Neural crest cell (in vitro differentiated cells): Measurements from ENCODE around the gene RELN. TPM values are rescaled to one million over a fixed set of nuclear protein-coding genes. Genes with fewer than 3 reads are reported as not detected.

Experiments used
- DNase-seq: peaks from one replicate; pipeline ENCODE4 v3.0.0; 2021; ENCODE audit warnings: low read depth, mixed read lengths, low spot score
- H3K27ac Mint-ChIP-seq: one replicate; pipeline ENCODE4 v1.8.0; 2021; ENCODE audit warnings: mild to moderate bottlenecking, mixed read lengths; ENCODE audit not compliant: unreplicated experiment
- H3K27me3 Mint-ChIP-seq: 2 replicates; pipeline ENCODE4 v1.8.0; 2021; ENCODE audit warnings: low read depth, mild to moderate bottlenecking, mixed read lengths
- H3K36me3 Mint-ChIP-seq: 2 replicates; pipeline ENCODE4 v1.8.0; 2021; ENCODE audit warnings: low read depth, mild to moderate bottlenecking, mixed read lengths
- H3K4me1 Mint-ChIP-seq: 2 replicates; pipeline ENCODE4 v1.8.0; 2021; ENCODE audit warnings: mixed read lengths
- H3K4me3 Mint-ChIP-seq: one replicate; pipeline ENCODE4 v1.8.0; 2021; ENCODE audit warnings: mild to moderate bottlenecking, mixed read lengths
- H3K9me3 Mint-ChIP-seq: 2 replicates; pipeline ENCODE4 v1.8.0; 2021; ENCODE audit warnings: mixed read lengths
- CTCF ChIP-seq: fragments of 200-600 bp; sonication (generic); conservative IDR thresholded peaks from 2 replicates; pipeline ENCODE4 v1.5.0; 2021; ENCODE audit warnings: antibody characterized with exemption, mild to moderate bottlenecking
- total RNA-seq: library from RNA; stranded (reverse); gene quantifications from 2 replicates; pipeline ENCODE4 v1.2.1, GENCODE V29; 2021

The RELN gene
- total RNA-seq, 1 donor from 2014 or later: 0.02 TPM

DNA sequence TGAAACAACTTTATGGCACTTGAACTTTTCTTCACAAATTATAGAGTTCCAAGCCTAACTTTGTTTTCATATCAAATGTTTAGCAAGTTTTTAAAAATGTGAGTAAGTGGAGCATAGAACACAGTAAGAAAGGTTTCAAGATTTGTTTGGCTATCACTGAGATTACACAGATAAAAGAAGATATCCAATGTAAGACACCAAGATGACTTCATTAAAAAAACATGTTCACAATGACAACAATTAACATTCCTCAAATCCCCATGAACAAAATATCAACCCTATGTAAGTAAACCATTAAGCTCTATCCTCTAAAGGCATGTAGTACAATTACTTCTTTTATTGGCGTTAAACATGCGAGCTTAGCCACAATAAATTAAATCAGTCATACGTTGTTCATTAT is 129.7 kb downstream of the RELN start:
- Mint-ChIP-seq H3K36me3 (no peaks in the 10 kb centered on the region), H3K27me3 (peaks cover 64% of the 10 kb centered on the region), H3K27ac (no peak overlapping the region), H3K4me1 (no peaks in the 10 kb centered on the region), H3K4me3 (no peak overlapping the region), H3K9me3 (no peaks in the 10 kb centered on the region)
- TF ChIP-seq CTCF: no peak
- no peak for DNase-seq

DNA sequence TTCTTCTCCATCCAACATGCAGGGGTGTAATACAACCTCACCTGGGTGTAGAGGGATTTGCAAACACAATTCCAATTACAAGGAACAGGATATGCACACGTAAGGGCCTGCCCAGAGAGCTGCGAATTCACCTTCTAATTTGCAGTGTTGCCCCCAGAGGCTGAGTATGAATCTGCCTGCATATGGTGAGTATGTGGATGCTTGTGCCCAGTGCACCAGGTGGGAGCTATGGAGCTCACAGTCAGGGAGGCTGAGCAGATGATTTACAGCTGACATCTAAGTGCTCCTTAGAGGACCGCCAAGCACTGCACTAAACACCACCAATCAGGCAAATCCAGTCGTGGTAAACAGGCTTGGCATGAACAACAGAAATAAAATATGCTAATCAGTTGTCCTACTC is 132.0 kb downstream of the RELN start:
- Mint-ChIP-seq H3K27me3 (peaks cover 49% of the 10 kb centered on the region), H3K9me3 (no peaks in the 10 kb centered on the region), H3K36me3 (no peaks in the 10 kb centered on the region), H3K4me3 (no peak overlapping the region), H3K4me1 (no peaks in the 10 kb centered on the region), H3K27ac (no peak overlapping the region)
- no peak for DNase-seq
- TF ChIP-seq CTCF: no peak

- no peaks in the 10 kb centered on the region for H3K4me1 Mint-ChIP-seq
- no peaks in the 10 kb centered on the region for H3K36me3 Mint-ChIP-seq
- H3K4me3 Mint-ChIP-seq: no peak overlapping the region
- no peak for DNase-seq
- H3K27me3 Mint-ChIP-seq: peaks cover 45% of the 10 kb centered on the region
- H3K27ac Mint-ChIP-seq: no peak overlapping the region
- no peaks in the 10 kb centered on the region for H3K9me3 Mint-ChIP-seq
- TF ChIP-seq CTCF: no peak
These were observed 132.5 kb downstream of the RELN start for GRCh38 chr7:103856929-103857328.

- Mint-ChIP-seq H3K27ac (no peak overlapping the region), H3K9me3 (no peaks in the 10 kb centered on the region), H3K36me3 (no peaks in the 10 kb centered on the region), H3K27me3 (peaks cover 49% of the 10 kb centered on the region), H3K4me1 (no peaks in the 10 kb centered on the region), H3K4me3 (no peak overlapping the region)
- no peak for TF ChIP-seq CTCF
- DNase-seq: no peak
These were observed 133.8 kb downstream of the RELN start for GRCh38 chr7:103855671-103856070.

DNA sequence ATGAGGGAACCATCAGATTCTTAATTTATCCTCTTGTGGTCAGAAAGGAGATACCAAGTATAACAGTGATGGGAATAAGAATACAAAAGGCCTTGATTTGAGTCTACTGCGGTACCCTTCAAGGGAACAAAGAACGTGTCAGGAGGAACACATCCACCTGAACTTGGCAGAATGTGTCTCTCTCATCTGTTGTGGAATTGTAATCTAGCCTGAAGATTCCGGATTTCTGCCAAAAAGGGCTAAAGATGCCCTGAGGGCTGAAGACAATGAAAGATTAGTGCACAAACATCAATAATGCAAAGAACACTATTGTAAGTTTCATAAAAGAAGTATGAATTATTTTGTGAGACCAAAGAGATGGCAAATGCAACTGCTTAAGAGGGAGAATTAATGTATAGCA is 134.8 kb downstream of the RELN start:
- no peak for TF ChIP-seq CTCF
- no peak for DNase-seq
- H3K9me3 Mint-ChIP-seq: no peaks in the 10 kb centered on the region
- H3K27me3 Mint-ChIP-seq: peaks cover 51% of the 10 kb centered on the region
- no peak overlapping the region for H3K4me3 Mint-ChIP-seq
- no peak overlapping the region for H3K27ac Mint-ChIP-seq
- H3K4me1 Mint-ChIP-seq: no peaks in the 10 kb centered on the region
- no peaks in the 10 kb centered on the region for H3K36me3 Mint-ChIP-seq

DNA sequence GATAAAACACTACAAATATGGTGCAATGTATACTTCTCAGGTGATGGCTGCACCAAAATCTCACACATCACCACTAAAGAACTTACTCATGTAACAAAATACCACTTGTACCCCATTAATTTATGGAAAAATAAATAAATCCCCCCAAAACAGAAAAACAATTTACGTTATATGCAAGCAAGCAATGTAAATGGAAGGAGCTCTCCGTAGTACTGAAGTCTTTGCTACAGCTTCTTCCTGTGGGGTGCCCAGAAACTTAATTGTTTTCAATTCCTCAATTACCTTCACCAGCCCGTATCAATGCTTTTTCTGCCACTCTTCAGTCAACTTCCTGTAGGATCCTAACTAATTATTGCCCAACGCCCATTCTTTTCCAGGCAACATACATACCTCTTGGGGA is 138.1 kb downstream of the RELN start:
- Mint-ChIP-seq H3K36me3 (no peaks in the 10 kb centered on the region), H3K9me3 (no peaks in the 10 kb centered on the region), H3K4me3 (no peak overlapping the region), H3K27me3 (peaks cover 63% of the 10 kb centered on the region), H3K27ac (no peak overlapping the region), H3K4me1 (no peaks in the 10 kb centered on the region)
- no peak for TF ChIP-seq CTCF
- no peak for DNase-seq
